Midbrain (tissue), 1 donor: Measurements from ENCODE around the gene NSD2.
"Not testable (repeated sequence)": the region's sequence is repeated elsewhere in the genome, so short reads cannot be mapped to it uniquely, and the experiment has no call there.

Experiments
- DNase-seq: peaks from one replicate; lab custom pipeline; 2025; lab: John Stamatoyannopoulos, UW

Gene NSD2

DNA sequence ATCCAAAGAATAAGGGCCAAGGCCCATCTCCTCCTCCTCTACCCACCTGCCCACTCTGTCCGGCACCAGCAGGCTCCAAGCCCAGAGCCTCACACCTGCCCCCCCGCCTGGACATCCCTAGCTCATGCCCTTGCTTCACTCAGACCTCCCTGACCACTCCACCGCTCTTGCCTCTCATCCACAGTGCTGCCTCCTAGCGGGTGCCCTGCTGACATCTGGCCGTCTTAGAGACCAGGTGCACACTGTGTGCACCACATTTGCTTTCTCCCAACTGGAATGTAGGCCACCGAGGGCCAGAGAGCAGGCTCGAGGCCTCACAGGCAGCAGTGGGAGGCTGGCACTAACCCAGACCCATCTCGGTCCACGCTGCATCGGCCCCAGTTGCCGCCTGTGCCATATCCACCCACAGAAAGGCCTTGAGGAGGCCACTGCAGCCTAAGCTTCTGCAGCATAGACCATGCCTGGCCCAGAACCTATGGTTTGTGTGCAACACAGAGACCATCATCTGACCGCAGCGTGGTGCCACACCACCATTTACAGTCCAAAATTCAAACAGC, 28.8 kb upstream of the NSD2 start:
- no peak for DNase-seq

DNA sequence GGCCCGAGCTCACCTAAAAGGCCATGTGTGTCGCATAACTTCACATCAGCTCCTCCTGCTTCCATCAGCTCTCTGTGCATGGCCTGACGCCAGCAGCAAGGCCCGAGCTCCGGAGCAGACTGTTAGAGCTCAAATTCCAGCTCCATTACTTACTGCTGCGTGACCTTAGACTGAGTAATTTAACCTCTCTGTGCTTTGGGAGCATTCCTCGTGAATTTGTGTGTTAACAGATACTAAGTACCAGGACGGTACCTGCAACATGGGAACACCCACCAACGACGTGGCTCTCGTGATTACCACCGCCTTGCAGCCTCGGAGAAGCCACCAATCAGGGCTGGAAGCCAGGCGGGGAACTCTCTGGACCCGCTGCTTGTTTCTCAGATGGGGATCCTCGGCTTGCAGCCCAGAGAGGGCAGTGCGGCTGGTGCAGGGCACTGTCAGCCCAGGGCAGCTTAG, 28.2 kb upstream of the NSD2 start:
- DNase-seq = no peak

DNA sequence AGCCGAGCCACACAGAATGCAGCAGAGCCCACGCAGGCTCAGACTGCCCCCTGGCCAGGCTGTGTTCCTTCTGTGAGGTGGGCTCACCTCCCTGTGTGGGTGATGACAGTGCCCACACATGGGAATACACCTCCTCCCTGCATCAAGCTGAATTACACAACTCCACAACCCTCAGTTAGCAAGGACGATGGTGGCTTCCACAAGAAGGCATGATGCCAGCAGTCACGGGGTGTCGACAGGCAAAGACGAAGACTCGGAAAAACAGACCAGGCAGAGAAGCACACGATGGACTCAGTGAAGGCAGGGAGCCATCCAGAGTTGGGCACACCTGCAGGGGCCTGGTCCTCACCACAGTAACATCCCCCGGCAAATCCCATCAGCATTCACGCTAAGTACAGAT, 27.3 kb upstream of the NSD2 start:
- DNase-seq = peak; percentile 26

DNA sequence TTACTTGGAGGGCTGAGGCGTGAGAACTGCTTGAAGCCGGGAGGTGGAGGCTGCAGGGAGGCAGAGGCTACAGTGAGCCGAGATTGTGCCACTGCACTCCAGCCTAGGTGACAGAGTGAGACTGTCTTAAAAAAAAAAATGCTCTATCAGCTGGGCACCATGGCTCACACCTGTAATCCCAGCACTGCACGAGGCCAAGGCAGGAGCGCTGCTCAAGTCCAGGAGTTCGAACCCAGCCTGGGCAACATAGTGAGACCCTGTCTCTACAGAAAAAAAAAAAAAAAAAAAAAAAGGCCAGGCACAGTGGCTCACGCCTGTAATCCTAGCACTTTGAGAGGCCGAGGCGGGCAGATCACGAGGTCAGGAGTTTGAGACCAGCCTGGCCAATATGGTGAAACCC, 26.6 kb upstream of the NSD2 start:
- not testable (repeated sequence) for DNase-seq

DNA sequence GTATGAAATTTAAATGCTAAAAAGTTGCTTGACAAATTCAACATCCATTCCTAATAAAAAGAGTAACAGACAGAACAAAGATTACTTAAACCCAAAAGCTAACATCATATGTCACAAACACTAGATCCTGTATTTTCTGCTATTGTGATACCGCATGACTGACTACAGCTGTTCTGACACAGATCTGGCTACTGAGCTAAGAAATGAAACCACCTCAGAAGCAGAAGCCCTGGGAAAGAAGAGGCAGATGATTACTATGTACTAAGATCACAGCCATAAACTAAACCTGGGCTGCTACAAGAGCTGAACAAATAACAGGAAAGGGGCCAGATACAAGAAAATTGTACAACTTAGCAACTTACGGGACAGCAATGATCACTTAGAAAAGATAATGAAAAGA, 24.6 kb upstream of the NSD2 start:
- DNase-seq = no peak

DNA sequence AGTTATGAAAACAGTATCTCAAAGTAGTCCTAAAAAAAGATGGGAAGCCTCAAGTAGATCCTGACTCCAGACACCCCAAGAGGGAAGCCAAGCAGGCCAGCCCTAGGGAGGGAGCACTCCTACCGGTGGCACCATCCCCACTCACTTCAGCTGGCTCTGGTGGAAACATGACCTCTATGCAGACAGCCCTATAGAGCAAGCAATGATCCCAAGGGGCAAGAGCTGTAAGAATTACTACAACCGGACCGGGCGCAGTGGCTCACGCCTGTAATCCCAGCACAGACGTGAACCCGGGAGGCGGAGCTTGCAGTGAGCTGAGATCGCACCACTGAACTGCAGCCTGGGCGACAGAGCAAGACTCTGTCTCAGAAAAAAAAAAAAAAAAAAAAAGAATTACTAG, 20.9 kb upstream of the NSD2 start:
- no peak for DNase-seq

GRCh38 chr4:1851160-1851559, 20.0 kb upstream of the NSD2 start:
- no peak for DNase-seq

GRCh38 chr4:1851575-1852410, 19.4 kb upstream of the NSD2 start:
- DNase-seq = no peak

DNA sequence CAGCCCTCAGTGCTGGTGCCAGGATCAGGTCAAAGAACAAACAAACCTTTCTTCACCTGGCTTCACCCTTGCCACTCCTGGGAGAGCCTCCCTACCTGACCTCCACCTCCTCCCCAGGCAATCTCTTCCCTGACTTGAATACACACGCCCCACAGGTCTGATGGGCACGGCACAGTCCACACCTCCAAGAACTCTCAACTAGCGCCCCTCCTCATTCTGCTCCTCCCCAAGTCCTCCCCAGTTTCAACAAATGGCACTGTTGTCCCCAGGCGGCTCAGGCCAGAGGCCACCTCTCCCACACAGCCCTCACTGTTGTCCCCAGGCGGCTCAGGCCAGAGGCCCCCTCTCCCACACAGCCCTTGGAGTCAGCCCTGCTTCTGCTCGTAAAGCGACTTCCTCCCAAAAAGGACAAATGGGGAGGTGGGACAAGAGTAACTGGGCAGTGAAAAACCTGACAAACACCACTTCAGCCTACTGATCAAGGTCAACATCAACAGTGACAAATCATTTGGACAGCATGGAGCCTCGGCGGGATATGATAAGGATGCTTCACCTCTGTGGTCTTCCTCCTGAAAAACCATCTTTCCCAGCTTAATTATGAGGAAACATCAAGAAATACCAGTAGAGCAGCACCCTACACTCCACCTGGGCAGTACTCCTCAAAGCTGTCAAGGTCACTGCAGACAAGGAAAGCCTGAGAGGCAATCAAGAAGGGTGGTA, 18.1 kb upstream of the NSD2 start:
- no peak for DNase-seq

DNA sequence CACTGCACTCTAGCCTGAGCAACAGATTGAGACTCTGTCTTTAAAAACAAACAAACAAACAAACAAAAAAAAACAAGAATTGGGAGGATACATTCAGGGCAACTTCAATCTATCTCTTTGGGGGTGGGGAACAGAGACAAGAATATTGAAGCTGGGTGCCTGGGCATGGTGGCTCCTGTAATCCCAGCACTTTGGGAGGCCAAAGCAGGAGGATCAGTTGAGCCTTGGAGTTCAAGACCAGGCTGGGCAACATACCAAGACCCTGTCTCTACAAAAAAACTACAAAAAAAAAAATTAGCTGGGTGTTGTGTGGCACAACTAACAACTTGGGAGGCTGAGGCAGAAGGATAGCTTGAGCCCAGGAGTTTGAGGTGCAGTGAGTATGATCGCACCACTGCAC, 16.4 kb upstream of the NSD2 start:
- no peak for DNase-seq

DNA sequence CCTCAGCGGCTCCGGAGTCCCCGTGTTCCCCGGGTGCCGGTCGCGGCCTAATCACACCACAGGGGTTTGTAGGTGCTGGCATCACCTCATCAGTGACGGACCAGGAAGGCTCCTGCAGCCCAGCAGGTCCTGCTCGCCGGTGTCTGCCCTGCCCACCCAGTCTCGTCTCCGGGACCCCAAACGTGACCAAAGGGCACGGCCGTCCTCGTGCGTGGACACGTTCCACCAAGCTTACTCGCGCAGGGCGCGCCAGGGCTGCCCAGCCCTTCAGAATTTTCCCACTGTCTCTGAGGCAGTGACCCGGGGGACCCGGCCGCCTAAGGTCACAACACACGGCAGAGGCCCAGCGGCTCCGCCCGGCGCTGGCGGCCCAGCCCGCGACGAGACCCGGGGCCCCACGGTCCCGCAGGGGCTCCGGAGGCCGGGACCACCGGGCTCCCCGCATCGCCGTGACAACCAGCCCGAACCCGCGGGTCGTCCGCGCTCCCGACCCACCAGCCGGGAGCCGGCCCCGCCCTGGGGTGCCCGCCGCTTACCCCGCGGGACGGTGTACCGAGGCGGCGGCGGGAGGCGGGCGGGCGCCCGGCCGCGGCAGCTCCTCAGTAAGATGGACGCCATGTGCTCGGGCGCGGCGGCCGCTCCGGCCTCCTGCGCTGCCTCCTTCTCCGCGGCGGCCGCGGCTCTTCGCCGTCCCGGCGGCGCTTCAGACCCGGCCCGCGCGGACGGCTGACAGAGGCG, 15.7 kb upstream of the NSD2 start:
- DNase-seq = no peak

- DNase-seq = peak; percentile 94
Observed at GRCh38 chr4:1856071-1856942, 14.9 kb upstream of the NSD2 start, which contains the start of gene LETM1. Gene LETM1 (minus strand): TSS chr4:1856156. CDS start chr4:1855950, 206 bp downstream.

- peak; percentile 35 for DNase-seq
Observed at GRCh38 chr4:1856943-1857699, 14.1 kb upstream of the NSD2 start.

- no peak for DNase-seq
Observed at GRCh38 chr4:1857931-1858330, 13.3 kb upstream of the NSD2 start.

GRCh38 chr4:1859389-1859753, 11.8 kb upstream of the NSD2 start:
- no peak for DNase-seq

GRCh38 chr4:1862055-1862911, 8.9 kb upstream of the NSD2 start:
- no peak for DNase-seq

GRCh38 chr4:1862961-1863296, 8.3 kb upstream of the NSD2 start:
- no peak for DNase-seq

GRCh38 chr4:1863297-1864033, 7.7 kb upstream of the NSD2 start:
- no peak for DNase-seq
